ENCODE measurements around the gene MSANTD7.

The MSANTD7 gene

GRCh38 chr10:14822879-14823755 lies 15.0 kb upstream of the MSANTD7 start:
- TF ChIP-seq GATA3 (IDR thresholded peaks at IDR 0.05; ENCODE audit: low read depth, low read length) (peak; percentile 67; the same call in 1 of the 2 replicates), GATA2 (IDR thresholded peaks at IDR 0.05; ENCODE audit: low read depth, low read length) (0 out of 2 replicates have a peak, but pooled peaks have one; percentile 12)

GRCh38 chr10:14823966-14824365 lies 14.1 kb upstream of the MSANTD7 start:
- TF ChIP-seq GATA2 (IDR thresholded peaks at IDR 0.05; ENCODE audit: low read depth, low read length), result no peak
- no peak for TF ChIP-seq GATA3 (IDR thresholded peaks at IDR 0.05; ENCODE audit: low read depth, low read length)

DNA sequence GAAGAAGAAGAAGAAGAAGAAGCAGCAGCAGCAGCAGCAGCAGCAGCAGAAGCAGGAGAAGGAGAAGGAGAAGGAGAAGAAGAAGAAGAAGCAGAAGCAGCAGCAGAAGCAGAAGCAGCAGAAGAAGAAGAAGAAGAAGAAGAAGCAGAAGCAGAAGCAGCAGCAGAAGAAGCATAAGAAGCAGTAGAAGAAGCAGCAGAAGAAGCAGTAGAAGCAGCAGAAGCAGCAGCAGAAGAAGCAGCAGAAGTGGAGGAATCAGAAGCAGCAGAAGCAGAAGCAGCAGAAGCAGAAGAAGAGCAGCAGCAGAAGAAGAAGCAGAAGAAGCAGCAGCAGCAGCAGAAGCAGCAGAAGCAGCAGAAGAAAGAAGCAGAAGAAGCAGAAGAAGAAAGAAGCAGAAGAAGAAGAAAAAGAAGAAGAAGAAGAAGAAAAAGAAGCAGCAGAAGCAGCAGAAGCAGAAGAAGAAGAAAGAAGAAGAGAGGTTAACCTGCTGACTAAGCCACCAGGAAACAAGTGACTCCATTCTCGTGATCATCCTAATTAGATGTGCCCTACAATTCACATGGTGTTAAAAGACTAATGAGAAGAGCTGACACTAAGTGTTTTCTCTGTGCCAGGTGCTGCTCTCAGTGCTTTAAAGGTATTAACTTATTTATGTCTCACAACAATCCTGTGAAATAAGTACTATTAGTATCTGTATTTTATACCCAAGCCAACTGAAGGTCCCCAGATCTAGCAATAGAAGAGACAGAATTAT lies 11.9 kb upstream of the MSANTD7 start:
- TF ChIP-seq GATA2 (IDR thresholded peaks at IDR 0.05; ENCODE audit: low read depth, low read length) (no peak), GATA3 (IDR thresholded peaks at IDR 0.05; ENCODE audit: low read depth, low read length) (no peak)

- no peak for TF ChIP-seq GATA2 (IDR thresholded peaks at IDR 0.05; ENCODE audit: low read depth, low read length)
- no peak for TF ChIP-seq GATA3 (IDR thresholded peaks at IDR 0.05; ENCODE audit: low read depth, low read length)
These were observed 5.0 kb upstream of the MSANTD7 start for GRCh38 chr10:14833106-14833505.

GRCh38 chr10:14836208-14836607 lies 1.9 kb upstream of the MSANTD7 start:
- no peak for TF ChIP-seq GATA2 (IDR thresholded peaks at IDR 0.05; ENCODE audit: low read depth, low read length)

DNA sequence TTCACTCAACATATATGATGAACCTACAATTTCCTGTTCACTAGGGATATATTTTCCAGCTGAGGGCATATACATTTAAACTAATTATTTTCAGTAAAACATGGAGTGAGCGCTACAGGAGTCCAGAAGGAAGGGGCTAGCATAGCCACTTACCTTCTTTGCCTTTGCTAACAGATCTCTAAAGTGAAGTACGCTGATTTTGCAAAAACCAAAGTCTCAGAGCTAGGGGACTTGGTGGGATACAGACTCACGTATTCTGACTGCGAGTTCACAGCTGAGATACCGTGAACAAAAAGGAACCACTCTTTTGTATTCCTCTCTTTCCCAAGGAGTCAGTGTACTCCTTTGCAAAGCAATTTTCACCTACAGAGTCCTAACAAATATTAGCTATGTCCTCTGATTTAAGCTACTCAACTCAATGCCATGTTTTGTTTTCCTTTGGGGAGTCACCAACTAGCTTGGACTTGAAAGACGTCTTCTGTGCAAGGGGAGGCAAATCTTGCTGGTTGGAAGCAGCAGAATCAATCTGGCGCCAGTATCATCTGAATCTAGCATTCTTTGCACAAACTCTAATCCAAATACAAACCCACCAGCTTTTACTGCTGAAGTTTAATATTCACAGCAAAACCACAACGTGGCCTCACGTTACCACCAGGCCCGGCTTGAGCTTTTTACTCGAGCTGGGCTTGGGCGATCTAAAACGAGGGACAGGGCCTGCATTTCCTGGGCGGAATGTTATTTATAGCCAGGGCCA lies 926 bp upstream of the MSANTD7 start:
- TF ChIP-seq GATA2 (IDR thresholded peaks at IDR 0.05; ENCODE audit: low read depth, low read length) (no peak), GATA3 (IDR thresholded peaks at IDR 0.05; ENCODE audit: low read depth, low read length) (no peak)

DNA sequence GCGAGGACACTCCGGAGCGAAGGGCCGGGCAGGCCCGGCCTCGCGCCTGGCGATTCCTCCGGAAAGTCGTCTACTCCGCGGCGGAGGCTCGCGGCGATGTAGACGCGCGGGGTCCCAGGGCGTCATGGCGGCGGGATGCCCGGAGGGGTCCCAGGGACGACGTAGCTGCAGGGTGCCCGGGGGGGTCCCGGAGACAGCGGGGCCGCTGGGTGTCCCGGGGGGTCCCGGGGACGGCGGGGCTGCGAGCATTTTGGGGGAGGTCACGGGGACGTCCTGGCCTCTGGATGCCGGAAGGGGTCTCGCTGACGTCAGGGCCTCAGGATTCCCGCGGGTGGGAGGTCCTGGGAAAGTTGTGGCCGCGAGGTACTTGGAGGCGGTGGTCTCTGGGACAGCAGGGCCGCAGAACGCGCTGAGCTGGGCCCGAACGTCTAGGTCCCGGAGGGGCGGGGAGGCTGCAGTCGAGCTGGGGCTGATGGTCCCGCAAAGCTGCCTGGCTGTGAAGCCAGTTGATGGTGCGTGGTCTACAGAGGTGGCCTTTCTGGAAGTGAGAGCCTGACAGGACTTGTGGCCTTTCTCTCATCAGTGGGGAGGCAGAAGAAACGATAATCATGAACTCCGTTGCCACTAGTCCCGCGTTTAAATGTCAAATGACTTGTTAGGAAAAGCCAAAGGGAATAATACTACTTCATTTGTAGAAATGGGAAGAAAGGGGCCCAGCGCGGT lies 637 bp downstream of the MSANTD7 start:
- TF ChIP-seq GATA3 (IDR thresholded peaks at IDR 0.05; ENCODE audit: low read depth, low read length), result no peak
- no peak for TF ChIP-seq GATA2 (IDR thresholded peaks at IDR 0.05; ENCODE audit: low read depth, low read length)

GRCh38 chr10:14839305-14839695 lies 1.2 kb downstream of the MSANTD7 start:
- TF ChIP-seq GATA2 (IDR thresholded peaks at IDR 0.05; ENCODE audit: low read depth, low read length) (no peak), GATA3 (IDR thresholded peaks at IDR 0.05; ENCODE audit: low read depth, low read length) (no peak)

DNA sequence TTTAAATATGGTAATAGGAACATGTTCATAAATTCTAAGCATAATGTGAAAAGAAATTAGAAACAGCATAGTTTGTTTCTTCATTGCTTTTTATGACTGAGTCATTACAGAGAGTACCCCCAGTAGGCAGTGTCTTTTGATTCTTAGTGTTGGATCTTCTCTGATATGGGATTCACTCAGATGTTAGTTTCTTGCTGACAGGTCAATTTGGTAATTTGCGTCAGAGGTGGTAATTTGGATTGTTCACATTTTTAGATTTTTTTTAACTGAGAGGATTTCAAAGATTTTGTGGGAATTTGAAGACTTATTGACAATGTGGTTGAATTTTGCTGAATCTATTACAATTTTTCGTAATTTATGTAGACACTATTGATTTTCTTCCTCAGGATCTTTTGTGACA lies 2.1 kb downstream of the MSANTD7 start:
- TF ChIP-seq GATA3 (IDR thresholded peaks at IDR 0.05; ENCODE audit: low read depth, low read length), result no peak
- no peak for TF ChIP-seq GATA2 (IDR thresholded peaks at IDR 0.05; ENCODE audit: low read depth, low read length)

DNA sequence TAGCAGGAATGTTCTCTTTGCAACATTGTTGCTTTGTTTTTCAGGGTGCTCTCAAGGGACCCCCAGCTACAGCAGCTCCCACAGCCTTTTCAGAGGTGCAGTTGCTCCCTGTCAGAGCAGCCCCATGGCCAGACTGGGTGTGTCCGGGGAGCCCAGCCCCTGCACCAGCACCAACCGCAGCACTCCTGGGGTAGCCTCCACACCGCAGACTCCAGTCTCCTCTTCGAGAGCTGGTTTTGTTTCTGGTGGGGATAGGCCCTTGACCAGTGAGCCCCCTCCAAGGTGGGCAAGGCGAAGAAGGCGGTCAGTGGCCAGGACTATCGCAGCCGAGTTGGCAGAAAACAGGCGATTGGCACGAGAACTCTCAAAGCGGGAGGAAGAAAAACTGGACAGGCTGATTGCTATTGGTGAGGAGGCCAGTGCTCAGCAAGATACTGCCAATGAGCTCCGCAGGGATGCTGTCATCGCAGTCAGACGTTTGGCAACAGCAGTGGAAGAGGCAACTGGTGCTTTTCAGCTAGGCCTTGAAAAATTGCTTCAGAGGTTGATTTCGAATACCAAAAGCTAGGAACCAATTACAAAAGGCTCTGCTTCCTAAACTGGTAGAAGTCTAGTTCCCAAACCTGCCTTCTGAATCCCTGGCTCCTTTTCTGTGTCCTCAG lies 5.4 kb downstream of the MSANTD7 start:
- no peak for TF ChIP-seq GATA3 (IDR thresholded peaks at IDR 0.05; ENCODE audit: low read depth, low read length)
- no peak for TF ChIP-seq GATA2 (IDR thresholded peaks at IDR 0.05; ENCODE audit: low read depth, low read length)

GRCh38 chr10:14844948-14845347 lies 6.8 kb downstream of the MSANTD7 start:
- TF ChIP-seq GATA2 (IDR thresholded peaks at IDR 0.05; ENCODE audit: low read depth, low read length), result no peak; the same call in 1 of the 2 replicates
- no peak for TF ChIP-seq GATA3 (IDR thresholded peaks at IDR 0.05; ENCODE audit: low read depth, low read length)

DNA sequence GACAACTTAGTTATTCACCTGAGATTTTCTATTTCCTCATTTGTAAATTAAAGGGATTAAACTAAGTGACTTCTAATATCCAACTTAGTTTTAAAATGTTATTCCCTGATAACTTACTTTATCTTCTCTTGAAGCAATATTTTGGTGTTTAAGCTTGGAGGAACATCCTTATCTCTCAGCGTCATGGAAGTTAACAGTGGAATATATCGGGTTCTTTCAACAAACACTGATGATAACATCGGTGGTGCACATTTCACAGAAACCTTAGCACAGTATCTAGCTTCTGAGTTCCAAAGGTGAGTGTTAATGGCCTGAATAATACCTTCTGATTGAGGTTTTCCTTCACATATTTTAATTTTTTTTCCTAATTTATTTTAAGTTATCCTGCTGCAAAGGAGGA lies 14.1 kb downstream of the MSANTD7 start:
- TF ChIP-seq GATA3 (IDR thresholded peaks at IDR 0.05; ENCODE audit: low read depth, low read length) (no peak), GATA2 (IDR thresholded peaks at IDR 0.05; ENCODE audit: low read depth, low read length) (no peak)

GRCh38 chr10:14855453-14855852 lies 17.3 kb downstream of the MSANTD7 start:
- TF ChIP-seq GATA2 (IDR thresholded peaks at IDR 0.05; ENCODE audit: low read depth, low read length) (no peak), GATA3 (IDR thresholded peaks at IDR 0.05; ENCODE audit: low read depth, low read length) (no peak)
